ENCODE measurements around the gene AOC3.

GRCh38 chr17:42906772-42907446, 55.9 kb downstream of the AOC3 start:
- TF ChIP-seq POLR2AphosphoS5 (IDR thresholded peaks at IDR 0.05) = no peak
- no peak for TF ChIP-seq CTCF (IDR thresholded peaks at IDR 0.05)
